ENCODE results near the gene TRMT6. TPM values are rescaled to one million over a fixed set of nuclear protein-coding genes. Genes with fewer than 3 reads are reported as not detected.

Gene TRMT6
- total RNA-seq, 1 donor from 2014 or later, result 13.2 TPM

- H3K36me3 Mint-ChIP-seq, result no peaks in the 10 kb centered on the region
- H3K4me1 Mint-ChIP-seq, result peaks cover 5% of the 10 kb centered on the region
- no peak overlapping the region for H3K4me3 Mint-ChIP-seq
- no peak for TF ChIP-seq CTCF (IDR thresholded peaks at IDR 0.05; ENCODE audit: unreplicated experiment)
- DNase-seq (ENCODE audit: low spot score in 2 of 2, unreplicated experiment in 2 of 2), result no peak
- no peaks in the 10 kb centered on the region for H3K9me3 Mint-ChIP-seq
- peaks cover 51% of the 10 kb centered on the region for H3K27me3 Mint-ChIP-seq (ENCODE audit: low read depth)
- H3K27ac Mint-ChIP-seq, result no peak overlapping the region
Measured at GRCh38 chr20:5914859-5915258, 35.5 kb downstream of the TRMT6 start.

GRCh38 chr20:5913166-5913565 is 37.2 kb downstream of the TRMT6 start:
- no peak for TF ChIP-seq CTCF (IDR thresholded peaks at IDR 0.05; ENCODE audit: unreplicated experiment)
- no peaks in the 10 kb centered on the region for H3K9me3 Mint-ChIP-seq
- DNase-seq (ENCODE audit: low spot score in 2 of 2, unreplicated experiment in 2 of 2), result no peak

GRCh38 chr20:5910186-5910585 is 40.1 kb downstream of the TRMT6 start:
- Mint-ChIP-seq H3K36me3 (no peaks in the 10 kb centered on the region), H3K27ac (no peak overlapping the region), H3K4me1 (peaks cover 5% of the 10 kb centered on the region), H3K27me3 (ENCODE audit: low read depth) (peaks cover 84% of the 10 kb centered on the region), H3K4me3 (peak overlapping the region; percentile 70), H3K9me3 (no peaks in the 10 kb centered on the region)
- no peak for TF ChIP-seq CTCF (IDR thresholded peaks at IDR 0.05; ENCODE audit: unreplicated experiment)
- DNase-seq (ENCODE audit: low spot score in 2 of 2, unreplicated experiment in 2 of 2), result no peak

More at GRCh38 chr20:5913166-5913565, 37.2 kb downstream of the TRMT6 start:
- H3K4me3 Mint-ChIP-seq, result no peak overlapping the region
- H3K27ac Mint-ChIP-seq, result no peak overlapping the region
- no peaks in the 10 kb centered on the region for H3K36me3 Mint-ChIP-seq
- peaks cover 67% of the 10 kb centered on the region for H3K27me3 Mint-ChIP-seq (ENCODE audit: low read depth)
- peaks cover 5% of the 10 kb centered on the region for H3K4me1 Mint-ChIP-seq

- H3K27me3 Mint-ChIP-seq (ENCODE audit: low read depth), result peaks cover 86% of the 10 kb centered on the region
- H3K4me3 Mint-ChIP-seq, result no peak overlapping the region
- no peaks in the 10 kb centered on the region for H3K9me3 Mint-ChIP-seq
- DNase-seq (ENCODE audit: low spot score in 2 of 2, unreplicated experiment in 2 of 2), result no peak
- H3K27ac Mint-ChIP-seq, result no peak overlapping the region
- peaks cover 5% of the 10 kb centered on the region for H3K4me1 Mint-ChIP-seq
- no peak for TF ChIP-seq CTCF (IDR thresholded peaks at IDR 0.05; ENCODE audit: unreplicated experiment)
- no peaks in the 10 kb centered on the region for H3K36me3 Mint-ChIP-seq
Measured at GRCh38 chr20:5908981-5909380, 41.4 kb downstream of the TRMT6 start.

- TF ChIP-seq CTCF (IDR thresholded peaks at IDR 0.05; ENCODE audit: unreplicated experiment), result no peak
- peaks cover 4% of the 10 kb centered on the region for H3K9me3 Mint-ChIP-seq
- H3K4me1 Mint-ChIP-seq, result no peaks in the 10 kb centered on the region
- H3K27me3 Mint-ChIP-seq (ENCODE audit: low read depth), result peaks cover 70% of the 10 kb centered on the region
- no peaks in the 10 kb centered on the region for H3K36me3 Mint-ChIP-seq
- H3K4me3 Mint-ChIP-seq, result no peak overlapping the region
- no peak for DNase-seq (ENCODE audit: low spot score in 2 of 2, unreplicated experiment in 2 of 2)
- no peak overlapping the region for H3K27ac Mint-ChIP-seq
Measured at GRCh38 chr20:5900908-5901307, 49.4 kb downstream of the TRMT6 start.

- peaks cover 4% of the 10 kb centered on the region for H3K9me3 Mint-ChIP-seq
- no peak overlapping the region for H3K27ac Mint-ChIP-seq
- no peak overlapping the region for H3K4me3 Mint-ChIP-seq
- no peak for DNase-seq (ENCODE audit: low spot score in 2 of 2, unreplicated experiment in 2 of 2)
- H3K27me3 Mint-ChIP-seq (ENCODE audit: low read depth), result peaks cover 67% of the 10 kb centered on the region
- no peaks in the 10 kb centered on the region for H3K36me3 Mint-ChIP-seq
- no peak for TF ChIP-seq CTCF (IDR thresholded peaks at IDR 0.05; ENCODE audit: unreplicated experiment)
- no peaks in the 10 kb centered on the region for H3K4me1 Mint-ChIP-seq
Measured at GRCh38 chr20:5899444-5899843, 50.9 kb downstream of the TRMT6 start.
